Measurements from ENCODE around the gene SGCA. TPM values are rescaled to one million over a fixed set of nuclear protein-coding genes. Genes with fewer than 3 reads are reported as not detected.

SGCA gene
- total and polyA plus RNA-seq, 2 of the 13 experiments (the other 11 are each of a cell fraction or from before 2014, with no cell fraction given) = not detected

- TF ChIP-seq SALL2 (CRISPR knock-in tag; IDR thresholded peaks at IDR 0.05) = 0 out of 2 replicates have a peak, but pooled peaks have one; percentile 37
- TF ChIP-seq TCF7L2 (IDR thresholded peaks at IDR 0.05; ENCODE audit: low read depth, low read length) = no peak
- peak; percentile 41 for TF ChIP-seq ASH2L (IDR thresholded peaks at IDR 0.05; ENCODE audit: insufficient read length, low read depth, low read length)
- peak; percentile 57; the same call in 1 of the 2 replicates for TF ChIP-seq CHD4 (IDR thresholded peaks at IDR 0.05; ENCODE audit: borderline replicate concordance, low read length)
- TF ChIP-seq RCOR2 (CRISPR knock-in tag; IDR thresholded peaks at IDR 0.05) = no peak
- TF ChIP-seq HNRNPLL (IDR thresholded peaks at IDR 0.05; ENCODE audit: low read depth, low read length, poor library complexity, severe bottlenecking) = peak; percentile 78
- no peak for TF ChIP-seq ZNF275 (CRISPR knock-in tag; IDR thresholded peaks at IDR 0.05; ENCODE audit: borderline replicate concordance)
- peak; percentile 97 for TF ChIP-seq PCBP1 (IDR thresholded peaks at IDR 0.05; ENCODE audit: borderline replicate concordance, low read depth, low read length)
- TF ChIP-seq HMGXB4 (CRISPR knock-in tag; IDR thresholded peaks at IDR 0.05; ENCODE audit: borderline replicate concordance in 1 of 2, low read depth in 1 of 2) = peak; percentile 40 to 57; a peak in 2 of 4 replicates
- no peak for TF ChIP-seq ZNF503 (CRISPR knock-in tag; IDR thresholded peaks at IDR 0.05)
- TF ChIP-seq ZNF770 (CRISPR knock-in tag; IDR thresholded peaks at IDR 0.05) = no peak; the same call in 1 of the 2 replicates
- TF ChIP-seq ZNF281 (CRISPR knock-in tag; IDR thresholded peaks at IDR 0.05; ENCODE audit: borderline replicate concordance) = peak; percentile 69; the same call in 1 of the 2 replicates
- 0 out of 2 replicates have a peak, but pooled peaks have one; percentile 35 for TF ChIP-seq ZNF263 (CRISPR knock-in tag; IDR thresholded peaks at IDR 0.05)
- no peak for TF ChIP-seq NFYB (CRISPR knock-in tag; IDR thresholded peaks at IDR 0.05)
- 0 out of 2 replicates have a peak, but pooled peaks have one; percentile 60 for TF ChIP-seq TERF1 (CRISPR knock-in tag; IDR thresholded peaks at IDR 0.05)
Observed at GRCh38 chr17:50151041-50151936, 14.5 kb upstream of the SGCA start (continued).
